Embryonic facial prominence (tissue), 1 donor: ENCODE data around the gene ARHGAP21.
"Not testable (repeated sequence)": the region's sequence is repeated elsewhere in the genome, so short reads cannot be mapped to it uniquely, and the experiment has no call there.

ENCODE experiments used
- DNase-seq: peaks from one replicate; pipeline ENCODE4 v3.0.0-alpha.2; 2016; ENCODE audit errors: extremely low spot score

ARHGAP21 gene

DNA sequence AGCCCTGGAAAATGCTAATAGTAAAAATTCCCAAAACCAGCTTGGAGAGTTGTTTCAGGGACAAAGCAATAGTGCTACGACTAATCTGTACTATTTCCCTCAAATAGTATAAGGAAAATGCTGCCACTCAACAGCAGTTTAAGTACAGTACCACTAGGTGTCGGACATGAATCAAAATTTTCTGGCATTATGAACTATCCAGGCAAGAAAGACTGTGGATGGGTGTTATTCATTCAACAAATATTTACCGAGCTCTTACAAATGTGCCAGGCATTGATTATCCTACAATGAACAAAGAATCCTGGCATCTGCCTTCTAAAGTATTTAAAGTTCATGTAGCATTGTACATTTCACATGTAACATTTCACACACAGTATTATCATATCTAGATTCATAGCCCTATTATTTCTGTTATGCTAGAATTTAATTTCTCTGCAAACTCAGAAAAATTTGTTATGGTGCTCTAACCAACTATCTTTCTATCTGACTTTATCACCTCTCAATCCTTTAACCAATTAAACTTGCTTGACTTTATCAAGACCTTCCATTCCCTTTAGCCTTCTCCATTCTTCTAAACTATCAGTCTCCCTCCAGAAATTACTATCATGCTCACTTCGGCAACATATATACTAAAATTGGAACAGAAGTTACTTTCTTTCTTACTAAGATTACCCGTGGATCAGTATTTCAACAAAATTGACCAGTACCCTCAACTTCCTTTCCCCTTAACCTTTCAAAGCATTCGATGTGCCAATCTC is 80.6 kb downstream of the ARHGAP21 start:
- DNase-seq: peak; percentile 34

DNA sequence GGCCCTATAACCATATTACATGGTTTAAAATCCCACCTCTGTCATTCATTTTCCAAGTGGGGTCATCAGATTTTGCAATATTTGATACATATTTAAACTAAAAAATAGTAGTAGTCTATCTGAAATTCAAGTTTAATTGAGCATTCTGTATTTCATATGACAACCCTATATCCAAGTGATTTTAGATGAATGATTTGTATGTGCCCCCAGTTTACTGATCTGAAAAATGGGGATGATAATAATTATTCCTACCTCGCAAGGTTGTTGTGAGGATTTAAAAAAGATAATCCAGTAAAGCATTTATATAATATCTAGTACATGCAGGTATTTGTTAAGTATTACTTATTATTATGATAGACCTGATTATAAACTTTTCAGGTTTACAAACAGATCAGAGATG is 84.6 kb downstream of the ARHGAP21 start:
- no peak for DNase-seq

DNA sequence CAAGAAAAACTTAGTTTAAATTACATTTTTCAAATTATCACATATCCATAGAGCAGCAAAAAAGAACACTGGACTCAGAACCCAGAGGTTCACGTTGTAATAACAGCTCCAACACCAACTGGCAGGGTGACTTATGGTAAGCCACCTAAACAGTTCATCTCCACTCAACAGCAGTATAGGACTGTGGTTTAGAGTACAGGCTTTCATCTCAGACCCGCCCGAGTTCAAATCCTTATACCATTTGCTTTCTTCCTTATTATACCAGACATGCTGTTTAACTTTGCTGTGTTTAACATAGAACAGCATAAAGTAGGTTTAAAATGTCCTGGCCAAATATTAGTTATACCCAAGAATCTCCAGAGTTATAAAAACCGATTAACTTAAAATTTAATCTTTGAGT is 97.9 kb downstream of the ARHGAP21 start:
- no peak for DNase-seq

DNA sequence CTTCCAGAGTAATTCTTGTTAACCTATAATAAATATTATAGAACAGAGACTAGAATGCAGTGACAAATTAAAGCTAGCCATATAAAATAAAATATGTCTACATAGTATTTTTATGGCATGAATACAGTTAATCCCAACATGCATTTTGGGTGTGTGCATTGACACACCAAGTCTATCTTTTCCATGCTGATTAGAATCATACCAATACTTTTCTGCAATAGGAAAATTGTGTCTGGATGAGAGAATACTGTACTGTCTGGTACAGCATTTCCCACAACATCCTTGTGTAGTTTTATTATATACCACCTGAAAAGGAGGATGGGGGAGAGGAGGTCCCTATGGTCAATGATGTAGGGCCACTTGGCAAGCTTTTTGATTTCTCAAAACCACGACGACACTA is 100.3 kb downstream of the ARHGAP21 start:
- DNase-seq: no peak

DNA sequence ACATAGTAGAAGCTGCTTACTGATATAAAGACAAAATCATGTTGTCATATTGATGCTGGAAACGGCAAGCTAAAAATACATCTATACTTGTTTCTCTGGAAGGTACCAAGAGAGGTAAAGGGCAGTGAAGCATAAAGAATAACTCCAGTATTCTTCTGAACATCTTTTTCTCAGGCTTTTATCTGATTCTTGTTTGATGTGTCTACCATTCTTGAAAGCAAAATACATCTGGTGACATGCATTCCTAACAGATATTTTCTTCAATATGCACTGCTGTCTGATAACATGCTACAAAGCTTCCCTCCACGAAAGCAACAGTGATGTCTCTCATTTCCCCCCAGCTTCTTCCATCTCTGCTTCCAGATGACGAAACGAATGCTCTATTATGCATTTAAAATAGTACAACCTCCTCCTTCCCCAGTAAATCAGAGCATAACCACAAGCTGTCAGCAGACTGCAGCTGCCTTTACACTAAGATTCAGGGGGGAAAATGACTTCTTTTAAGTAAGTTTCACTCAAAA is 100.8 kb downstream of the ARHGAP21 start:
- no peak for DNase-seq

DNA sequence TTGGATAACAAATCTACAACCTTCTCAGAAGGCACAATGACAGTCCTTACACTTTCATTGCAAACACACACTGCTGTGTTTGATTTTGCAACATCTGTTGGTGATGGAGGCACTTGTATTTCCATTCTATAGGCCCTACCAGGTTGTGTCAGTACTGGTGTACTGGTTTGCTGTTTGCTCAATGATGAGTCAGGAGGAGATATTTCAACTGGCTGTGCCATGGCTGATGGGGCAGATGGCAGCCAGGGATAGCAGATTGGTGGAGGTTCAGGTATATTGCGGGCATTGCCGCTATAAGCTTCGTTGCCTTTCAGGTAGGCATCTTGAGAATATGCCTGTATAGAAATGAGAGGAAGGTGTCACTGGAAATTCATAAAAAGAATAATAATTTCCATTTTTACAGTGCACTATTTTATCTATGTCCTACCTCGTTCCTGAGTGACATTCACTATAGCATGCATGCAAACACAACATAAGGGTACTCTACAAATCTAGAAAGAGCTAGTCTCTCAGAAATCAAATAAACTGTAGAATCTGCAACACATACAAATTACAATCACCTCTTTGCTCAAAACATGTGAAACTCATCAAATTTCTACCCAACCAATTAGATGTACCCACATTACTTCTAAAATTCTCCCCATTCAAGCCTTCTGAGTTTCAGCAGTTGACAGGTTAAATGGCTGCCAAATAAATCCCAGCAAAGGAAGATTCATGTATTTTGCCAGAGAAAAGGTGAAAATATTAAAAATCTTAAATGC is 102.5 kb downstream of the ARHGAP21 start:
- DNase-seq: not testable (repeated sequence)

DNA sequence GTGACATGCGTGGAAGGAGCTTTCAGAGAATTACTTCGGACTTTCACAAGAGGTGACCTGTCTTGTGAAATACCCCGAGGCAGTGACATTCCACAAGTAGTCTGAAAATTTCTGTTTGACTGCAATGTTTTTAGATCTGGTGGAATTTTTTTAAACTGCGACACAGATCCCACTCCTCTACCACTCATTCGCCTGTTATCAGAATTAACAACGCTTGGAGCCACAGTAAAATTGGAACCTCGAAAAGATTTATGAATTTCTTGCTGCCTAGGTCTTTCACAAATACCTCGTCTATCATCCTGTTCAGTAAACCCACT is 103.7 kb downstream of the ARHGAP21 start:
- not testable (repeated sequence) for DNase-seq

DNA sequence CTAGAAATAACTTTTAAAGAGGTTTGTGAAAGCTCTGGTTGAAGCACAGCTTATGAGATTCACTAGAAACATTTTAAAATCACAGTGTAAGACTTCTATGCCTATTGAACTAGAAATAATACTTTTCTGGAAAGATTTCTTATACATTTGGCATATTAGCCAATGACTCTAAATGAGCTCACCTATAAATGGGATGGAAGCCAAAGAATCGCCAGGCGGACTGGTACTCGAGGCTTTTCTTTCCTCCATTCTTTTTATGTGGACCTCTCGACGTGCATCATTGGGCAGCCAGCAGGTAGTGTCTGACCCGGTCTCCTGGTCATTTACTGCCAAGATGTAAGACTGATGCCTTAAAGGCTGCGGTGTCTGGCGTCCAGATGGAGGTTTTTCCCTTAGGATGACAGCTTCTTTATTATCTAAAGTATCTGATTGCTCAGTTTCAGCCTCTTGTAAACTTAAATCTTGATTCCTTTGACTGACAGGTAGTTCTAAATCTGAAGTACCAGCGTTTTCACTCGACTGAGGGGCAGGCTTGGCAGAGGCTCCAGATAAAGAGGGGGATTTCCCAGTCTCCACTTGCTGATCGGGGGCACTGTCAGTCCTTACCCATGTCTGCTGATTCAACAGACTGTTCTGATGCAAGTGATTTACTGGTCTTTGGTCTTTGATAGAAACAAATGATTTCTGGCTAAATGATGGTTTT is 104.2 kb downstream of the ARHGAP21 start:
- not testable (repeated sequence) for DNase-seq

DNA sequence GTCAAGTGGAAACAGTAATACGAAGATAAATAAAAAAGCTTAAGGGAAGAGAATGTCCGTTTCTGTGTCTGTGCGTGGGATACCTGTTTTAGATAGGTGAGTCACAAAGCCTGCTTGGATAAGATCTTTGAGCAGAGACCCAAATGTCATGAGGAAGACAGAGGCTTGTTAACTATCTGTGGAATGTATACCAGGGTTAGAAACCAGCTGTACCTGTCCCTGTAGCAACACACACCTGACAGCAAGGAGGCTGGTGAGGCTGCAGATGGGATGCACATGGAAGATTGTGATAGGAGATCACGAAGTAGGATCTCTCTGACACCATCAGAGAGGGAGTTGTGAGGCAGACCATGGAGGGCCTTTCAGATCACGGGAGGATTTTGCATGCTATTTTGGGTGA is 105.3 kb downstream of the ARHGAP21 start:
- no peak for DNase-seq

DNA sequence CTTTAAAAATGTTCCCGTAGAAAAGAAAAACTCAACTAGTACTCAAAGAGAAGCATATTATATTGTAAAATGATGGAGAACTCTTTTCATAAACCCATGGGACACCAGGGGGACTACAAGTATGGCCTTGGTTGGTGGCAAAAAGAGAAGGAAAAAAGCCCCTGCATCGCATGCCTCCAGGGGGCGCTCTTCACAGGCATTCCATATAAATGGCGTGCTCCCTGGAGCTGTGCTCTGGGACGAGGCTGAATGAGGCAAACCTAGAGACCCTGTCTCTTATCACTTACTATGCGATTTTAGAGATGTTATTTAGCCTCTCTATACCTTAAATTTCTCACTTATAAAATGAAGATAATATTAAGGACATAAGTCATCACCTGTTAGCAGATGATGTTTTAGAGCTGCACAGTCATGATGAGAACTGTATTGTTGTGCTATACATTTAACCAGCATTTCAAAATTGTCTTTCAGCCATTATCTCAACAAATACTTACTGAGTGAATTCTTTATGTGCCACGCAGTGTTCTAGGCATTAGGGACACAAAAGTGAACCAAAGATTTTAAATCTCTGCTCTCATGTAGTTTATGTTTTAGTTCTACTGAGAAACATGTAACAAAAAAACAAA is 105.8 kb downstream of the ARHGAP21 start:
- DNase-seq: no peak

DNA sequence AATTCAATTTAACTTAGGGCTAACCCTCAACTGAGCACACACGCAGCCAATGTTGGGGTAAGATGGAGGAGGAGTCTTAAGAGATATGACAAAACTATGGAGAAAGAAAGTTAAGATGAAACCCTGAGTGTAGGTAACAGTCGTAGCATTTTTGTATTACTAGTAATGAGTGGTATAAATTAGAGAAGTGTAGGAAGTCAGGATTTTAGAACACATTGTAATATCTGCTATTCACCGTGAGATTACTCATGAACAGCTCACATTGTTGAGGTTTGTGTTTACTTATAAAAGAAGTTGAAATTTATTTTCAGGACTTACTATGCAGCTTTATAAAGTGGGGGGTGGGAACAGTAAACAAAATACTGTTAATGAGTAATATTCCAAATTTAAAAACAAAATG is 107.2 kb downstream of the ARHGAP21 start:
- no peak for DNase-seq

DNA sequence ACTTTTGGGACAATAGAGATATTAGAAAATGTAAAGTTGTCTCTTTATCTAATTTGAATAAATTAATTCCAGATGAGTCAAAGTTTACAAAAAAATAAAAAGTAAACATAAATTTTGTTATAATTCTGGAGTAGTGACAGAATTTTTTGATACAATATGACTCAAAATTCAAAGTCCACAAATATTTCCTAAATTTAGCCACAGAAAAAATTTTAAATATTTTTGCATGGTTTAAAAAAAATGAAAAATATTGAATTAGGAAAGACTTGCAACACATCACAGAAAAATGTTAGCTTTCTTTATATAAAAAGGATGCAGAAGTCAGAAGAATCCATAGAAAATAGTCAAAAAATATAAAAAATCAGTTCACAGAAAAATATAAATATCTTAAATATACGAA is 117.7 kb downstream of the ARHGAP21 start:
- no peak for DNase-seq

DNA sequence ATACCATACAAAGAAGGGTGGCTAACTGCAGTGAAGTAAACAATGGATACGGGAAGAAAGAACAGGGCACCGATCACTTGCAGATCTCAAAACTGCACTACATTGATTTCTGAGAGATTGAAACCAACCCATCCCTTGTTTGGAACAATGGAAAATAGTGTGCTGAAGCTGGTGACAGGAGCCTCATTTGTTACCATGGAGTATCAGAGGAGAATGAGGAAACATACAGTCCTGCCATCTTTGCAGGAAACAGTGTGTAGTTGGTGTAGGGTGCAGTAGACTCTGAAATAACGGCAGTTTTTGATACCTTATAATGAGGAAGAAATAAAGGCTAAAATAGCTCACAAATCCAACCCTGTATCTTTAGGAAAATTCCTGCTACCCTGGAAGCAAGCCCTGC is 118.5 kb downstream of the ARHGAP21 start:
- DNase-seq: no peak

DNA sequence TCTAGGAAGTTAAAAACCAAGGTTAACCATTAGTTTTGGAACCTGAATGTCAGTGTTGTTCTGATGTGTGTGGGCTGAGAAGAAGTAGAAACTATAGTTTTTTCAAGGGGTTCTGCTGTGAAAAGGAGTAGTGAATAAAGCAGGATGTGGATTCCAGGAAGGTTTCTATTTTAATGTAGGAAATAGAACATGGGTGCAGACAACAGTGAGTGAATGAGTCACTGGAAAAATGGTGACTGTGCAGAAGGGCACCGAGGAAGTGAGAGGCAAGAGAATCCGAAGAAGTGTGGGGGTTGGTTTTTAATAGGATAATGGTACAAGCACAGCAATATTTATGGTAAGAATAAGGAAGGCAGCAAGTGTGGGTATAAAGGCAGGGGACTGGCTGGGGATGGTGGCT is 120.4 kb downstream of the ARHGAP21 start:
- no peak for DNase-seq

DNA sequence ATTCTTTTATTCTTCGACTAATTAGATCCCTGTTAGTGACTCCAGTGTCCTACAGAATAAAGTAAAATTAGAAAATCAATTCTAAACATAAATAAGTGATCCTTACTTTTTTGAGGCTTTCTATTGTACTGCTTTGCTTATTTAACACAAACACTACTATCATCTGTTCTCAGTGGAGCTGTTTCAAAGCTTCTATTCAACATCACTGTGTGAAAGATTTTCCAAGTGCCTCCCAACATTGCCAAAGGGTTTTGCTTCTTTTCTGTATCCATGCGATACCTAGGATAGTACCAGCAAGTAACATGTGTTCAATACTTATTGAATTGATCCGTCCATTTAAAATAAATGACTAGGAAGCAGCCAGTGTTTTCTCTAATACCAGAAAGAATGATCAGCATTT is 125.7 kb downstream of the ARHGAP21 start:
- no peak for DNase-seq

DNA sequence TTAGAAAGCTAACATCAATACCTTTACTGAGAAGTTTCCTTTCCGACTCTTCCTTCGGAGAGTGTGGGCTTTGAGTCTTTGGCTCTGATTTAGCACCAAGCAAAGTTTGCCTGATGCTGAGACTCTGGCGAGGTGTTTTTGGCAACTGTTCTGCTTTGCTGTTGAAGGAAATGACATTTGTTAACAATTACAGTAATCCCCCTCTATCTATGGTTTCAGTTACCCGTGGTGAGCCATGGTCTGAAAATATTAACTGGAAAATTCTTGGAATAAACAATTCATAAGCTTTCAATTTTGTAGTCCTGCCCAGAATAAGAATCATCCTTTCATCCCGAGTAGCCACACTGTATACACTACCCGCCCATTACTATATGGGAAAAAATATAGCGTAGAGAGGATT is 126.3 kb downstream of the ARHGAP21 start:
- DNase-seq: peak; percentile 19

DNA sequence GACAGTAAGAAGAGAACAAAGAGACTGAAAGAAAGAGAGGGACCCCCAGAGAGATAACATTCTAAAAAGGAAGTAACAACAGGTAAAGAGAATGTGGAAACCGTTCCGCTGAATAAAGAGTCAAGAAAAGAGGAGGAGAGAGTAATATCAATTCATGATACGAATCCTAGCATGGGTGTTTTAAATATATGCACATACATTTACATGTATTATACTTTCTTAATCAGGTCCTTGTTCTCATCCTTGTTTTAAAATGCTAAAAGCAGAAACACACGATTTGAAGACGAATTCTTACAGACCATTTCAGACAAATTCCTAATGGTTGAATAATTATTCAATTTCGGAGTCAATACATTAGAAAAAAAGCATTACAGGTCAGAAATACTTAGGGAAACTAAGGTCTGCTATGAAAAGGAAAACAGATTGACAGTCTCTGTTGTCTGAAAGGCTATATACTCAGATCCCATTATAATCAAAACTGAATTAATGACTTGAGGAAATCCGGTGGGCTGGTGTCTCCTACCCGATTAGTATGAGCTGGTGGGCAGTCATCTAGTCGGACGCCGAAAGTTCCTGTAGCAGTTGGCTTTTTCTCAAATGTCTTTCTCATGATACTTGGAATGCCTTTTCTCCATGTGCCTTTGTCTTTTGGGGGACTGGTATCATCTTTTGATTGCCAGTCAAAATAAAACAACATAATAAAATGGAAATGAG is 127.3 kb downstream of the ARHGAP21 start:
- no peak for DNase-seq

DNA sequence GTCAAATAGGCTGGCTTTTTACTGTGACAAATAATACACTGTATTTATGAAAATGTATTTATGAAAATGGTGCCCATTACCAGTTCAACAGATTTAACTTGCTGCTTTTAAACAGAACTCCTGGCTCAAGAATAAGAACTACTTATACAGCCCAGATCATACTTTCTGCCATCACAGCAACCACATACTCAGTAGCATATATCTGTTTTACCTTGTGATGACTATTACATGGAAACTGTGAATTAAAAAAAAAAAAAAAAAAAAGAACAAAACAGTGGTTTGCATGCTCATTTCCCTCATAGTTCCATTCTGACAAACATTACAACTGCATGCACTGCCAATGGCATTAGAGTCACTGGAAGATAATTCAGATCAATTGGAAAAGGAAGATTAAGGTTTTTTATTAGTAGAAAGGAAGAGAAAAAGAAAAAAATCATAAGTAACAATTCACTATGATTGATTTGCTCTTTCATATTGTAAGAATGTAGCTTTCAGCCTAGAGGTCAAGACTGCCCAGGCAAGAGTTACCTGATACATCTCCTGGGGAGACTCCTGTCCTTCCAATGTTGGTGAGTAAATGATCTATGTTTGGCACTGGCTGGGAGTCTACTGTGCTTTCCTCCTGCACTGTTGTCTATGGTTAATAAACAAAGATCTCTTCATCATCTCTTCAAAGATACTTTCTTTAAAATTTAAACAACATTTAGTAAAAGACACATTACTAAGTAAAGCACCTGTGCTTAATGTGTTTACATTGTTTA is 132.8 kb downstream of the ARHGAP21 start:
- DNase-seq: no peak

DNA sequence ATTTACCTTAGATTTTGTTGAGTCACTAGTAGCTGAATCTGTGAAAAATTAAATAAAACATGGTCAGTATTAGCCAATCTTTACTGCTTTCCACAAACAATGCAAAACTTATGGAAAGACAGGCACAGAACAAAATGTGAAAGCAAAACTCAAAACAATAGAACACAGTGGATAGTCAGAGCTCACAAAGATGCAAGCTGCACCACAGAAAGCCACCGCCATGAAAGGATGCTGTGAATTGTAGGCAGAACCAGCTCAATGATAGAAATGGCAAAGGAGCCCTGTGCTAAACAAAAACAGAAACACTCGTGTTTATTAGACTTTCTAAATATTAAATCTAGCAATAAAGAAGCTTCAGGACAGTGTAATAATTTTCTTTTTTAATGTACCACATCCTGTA is 134.4 kb downstream of the ARHGAP21 start:
- no peak for DNase-seq

DNA sequence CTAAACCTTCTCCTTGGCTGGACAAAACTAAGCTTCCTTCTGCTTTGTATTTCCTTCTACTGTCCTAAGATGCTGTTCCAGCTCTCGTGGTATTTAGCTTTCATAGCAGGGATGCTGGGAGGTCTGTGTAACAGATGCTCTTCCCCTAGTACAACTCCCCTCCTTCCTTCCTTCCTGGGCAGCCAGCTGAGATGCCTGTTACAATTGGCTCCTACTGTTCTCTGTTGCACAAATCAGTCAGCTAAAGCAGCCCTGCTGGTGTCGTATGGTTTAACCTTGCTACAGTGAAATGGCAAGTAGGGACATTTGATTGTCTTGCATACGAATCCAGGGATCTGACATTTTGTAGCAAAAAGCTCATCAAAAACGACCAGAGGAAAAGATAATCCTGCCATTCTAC is 143.8 kb downstream of the ARHGAP21 start:
- DNase-seq: no peak

DNA sequence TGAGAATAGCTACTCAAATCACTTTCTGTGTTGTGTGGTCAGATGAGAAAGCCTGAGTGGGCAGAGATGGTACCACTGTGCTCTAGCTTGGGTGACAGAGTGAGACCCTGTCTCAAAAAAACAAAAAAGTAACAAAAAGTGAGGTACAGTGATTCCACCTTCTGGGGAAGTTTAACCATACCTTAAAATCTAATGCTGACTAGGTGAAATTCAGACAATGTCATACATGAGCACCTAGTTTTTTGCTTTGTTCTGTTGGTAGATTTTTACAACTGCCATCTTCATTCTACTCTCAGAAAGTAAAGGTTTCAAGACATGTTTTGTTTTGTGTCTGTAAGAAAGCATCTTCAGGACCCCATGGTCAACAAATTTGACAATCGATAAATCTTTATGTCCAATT is 144.2 kb downstream of the ARHGAP21 start:
- DNase-seq: no peak
